H9 (cell line): ENCODE results near the gene PCDHGB4. TPM values are rescaled to one million over a fixed set of nuclear protein-coding genes. Genes with fewer than 3 reads are reported as not detected.

ENCODE experiments used
- DNase-seq: peaks from one replicate; pipeline ENCODE4 v3.0.0-alpha.2; 2017
- H2AFZ ChIP-seq: one replicate; pipeline ENCODE4 v1.6.1; 2013; ENCODE audit warnings: mild to moderate bottlenecking, low read length, control low read depth, moderate library complexity
- H2AK5ac ChIP-seq: 2 replicates; pipeline ENCODE4 v1.6.1; 2013; ENCODE audit warnings: low read length, control low read depth, mixed read lengths; ENCODE audit not compliant: insufficient read length
- H2BK120ac ChIP-seq: one replicate; pipeline ENCODE4 v1.6.1; 2013; ENCODE audit warnings: low read depth, mild to moderate bottlenecking, low read length, control low read depth, inconsistent platforms; ENCODE audit not compliant: poor library complexity, severe bottlenecking
- H2BK12ac ChIP-seq: 2 replicates; pipeline ENCODE4 v1.6.1; 2013; ENCODE audit warnings: low read length, control low read depth, mixed read lengths, low read depth; ENCODE audit not compliant: insufficient read length
- H2BK15ac ChIP-seq: 2 replicates; pipeline ENCODE4 v1.6.1; 2013; ENCODE audit warnings: low read depth, low read length, control low read depth
- H2BK20ac ChIP-seq: one replicate; pipeline ENCODE4 v1.6.1; 2013; ENCODE audit warnings: low read depth, mild to moderate bottlenecking, low read length, control low read depth, inconsistent platforms; ENCODE audit not compliant: poor library complexity, severe bottlenecking
- H2BK5ac ChIP-seq: 2 replicates; pipeline ENCODE4 v1.6.1; 2013; ENCODE audit warnings: low read length, control low read depth, mixed read lengths; ENCODE audit not compliant: insufficient read length
- H3K14ac ChIP-seq: 2 replicates; pipeline ENCODE4 v1.6.1; 2013; ENCODE audit warnings: low read length, control low read depth; ENCODE audit not compliant: insufficient read depth
- H3K18ac ChIP-seq: 2 replicates; pipeline ENCODE4 v1.6.1; 2013; ENCODE audit warnings: low read depth, mild to moderate bottlenecking, mixed read lengths, low read length, control low read depth; ENCODE audit not compliant: insufficient read length
- H3K23ac ChIP-seq: 2 replicates; pipeline ENCODE4 v1.6.1; 2013; ENCODE audit warnings: low read length, control low read depth, mixed read lengths, low read depth; ENCODE audit not compliant: insufficient read length
- H3K23me2 ChIP-seq: 2 replicates; pipeline ENCODE4 v1.6.1; 2013; ENCODE audit warnings: low read depth, mild to moderate bottlenecking, mixed read lengths, low read length, control low read depth; ENCODE audit not compliant: insufficient read length, poor library complexity, severe bottlenecking
- H3K27ac ChIP-seq: 2 replicates; pipeline ENCODE4 v1.5.1; 2013; ENCODE audit warnings: low read length, control low read depth, mixed read lengths, low read depth; ENCODE audit not compliant: insufficient read length
- H3K27me3 ChIP-seq: 2 replicates; pipeline ENCODE4 v1.6.1; 2013; ENCODE audit warnings: low read length, control low read depth, inconsistent platforms; ENCODE audit not compliant: insufficient read depth
- H3K4ac ChIP-seq: 2 replicates; pipeline ENCODE4 v1.6.1; 2013; ENCODE audit warnings: low read depth, mild to moderate bottlenecking, control low read depth, inconsistent platforms, low read length, moderate library complexity
- H3K4me1 ChIP-seq: 2 replicates; pipeline ENCODE4 v1.6.1; 2013; ENCODE audit warnings: low read length, control low read depth, inconsistent platforms; ENCODE audit not compliant: insufficient read depth
- H3K4me2 ChIP-seq: 2 replicates; pipeline ENCODE4 v1.6.1; 2013; ENCODE audit warnings: low read length, control low read depth, mixed read lengths; ENCODE audit not compliant: insufficient read length, insufficient read depth
- H3K56ac ChIP-seq: 2 replicates; pipeline ENCODE4 v1.6.1; 2013; ENCODE audit warnings: low read depth, mild to moderate bottlenecking, mixed read lengths, low read length, control low read depth; ENCODE audit not compliant: insufficient read length
- H3K79me1 ChIP-seq: 2 replicates; pipeline ENCODE4 v1.6.1; 2013; ENCODE audit warnings: low read depth, mild to moderate bottlenecking, moderate library complexity, low read length, control low read depth, inconsistent platforms; ENCODE audit not compliant: insufficient read depth, poor library complexity, severe bottlenecking
- H3K79me2 ChIP-seq: 2 replicates; pipeline ENCODE4 v1.6.1; 2013; ENCODE audit warnings: low read length, control low read depth, inconsistent platforms; ENCODE audit not compliant: insufficient read depth
- H3K9ac ChIP-seq: 2 replicates; pipeline ENCODE4 v1.6.1; 2013; ENCODE audit warnings: low read length, control low read depth, mixed read lengths; ENCODE audit not compliant: insufficient read length; ENCODE audit errors: extremely low read depth
- H3K9me3 ChIP-seq: one replicate; pipeline ENCODE4 v1.6.1; 2013; ENCODE audit warnings: low read depth, low read length, inconsistent platforms; ENCODE audit not compliant: control insufficient read depth
- H3T11ph ChIP-seq: one replicate; pipeline ENCODE4 v1.6.1; 2013; ENCODE audit warnings: mild to moderate bottlenecking, low read length, control low read depth, inconsistent platforms
- H4K20me1 ChIP-seq: one replicate; pipeline ENCODE4 v1.6.1; 2013; ENCODE audit not compliant: control insufficient read depth, insufficient read length, insufficient read depth
- H4K5ac ChIP-seq: 2 replicates; pipeline ENCODE4 v1.6.1; 2013; ENCODE audit warnings: low read depth, mild to moderate bottlenecking, mixed read lengths, low read length, control low read depth; ENCODE audit not compliant: insufficient read length
- H4K8ac ChIP-seq: replicated peaks from 2 replicates; pipeline ENCODE4 v1.6.1; 2013; ENCODE audit warnings: low read length, control low read depth, mixed read lengths, low read depth; ENCODE audit not compliant: insufficient read length
- H4K91ac ChIP-seq: 2 replicates; pipeline ENCODE4 v1.6.1; 2013; ENCODE audit warnings: low read depth, mild to moderate bottlenecking, moderate library complexity, mixed read lengths, low read length, control low read depth; ENCODE audit not compliant: insufficient read length
- H3K27ac Mint-ChIP-seq, 3 experiments: 2 replicates in 2 of 3; 3 replicates in 1 of 3; pipeline ENCODE4 v1.8.0; 2020 to 2021; ENCODE audit warnings: mixed read lengths in 3 of 3, mild to moderate bottlenecking in 1 of 3, moderate library complexity in 1 of 3
- H3K27me3 Mint-ChIP-seq: 2 replicates; pipeline ENCODE4 v1.8.0; 2021; ENCODE audit warnings: low read depth, mild to moderate bottlenecking, moderate library complexity, mixed read lengths
- H3K36me3 Mint-ChIP-seq, 3 experiments: 2 replicates in 2 of 3; 3 replicates in 1 of 3; pipeline ENCODE4 v1.8.0; 2020 to 2021; ENCODE audit warnings: low read depth in 3 of 3, mixed read lengths in 3 of 3; ENCODE audit not compliant: insufficient read depth in 1 of 3
- H3K4me1 Mint-ChIP-seq, 2 experiments: 2 replicates each; pipeline ENCODE4 v1.8.0; 2020; ENCODE audit warnings: mixed read lengths in 2 of 2
- H3K4me3 Mint-ChIP-seq, 2 experiments: 2 replicates in 1 of 2; 3 replicates in 1 of 2; pipeline ENCODE4 v1.8.0; 2020 to 2021; ENCODE audit warnings: mild to moderate bottlenecking in 2 of 2, mixed read lengths in 2 of 2, moderate library complexity in 1 of 2
- H3K9me3 Mint-ChIP-seq, 2 experiments: 2 replicates in 1 of 2; 3 replicates in 1 of 2; pipeline ENCODE4 v1.8.0; 2020; ENCODE audit warnings: mild to moderate bottlenecking in 2 of 2, mixed read lengths in 2 of 2, moderate library complexity in 1 of 2
- WGBS: extraction: QIAGEN DNeasy Blood & Tissue Kit; methylation state at CpG from one replicate; pipeline ENCODE4 v1.1.7; 2013; ENCODE audit warnings: missing lambda C conversion rate, low lambda C conversion rate, mixed read lengths; ENCODE audit not compliant: insufficient read length; ENCODE audit errors: extremely low coverage; 5-methylcytosine and 5-hydroxymethylcytosine counted together
- total RNA-seq: library from RNA; stranded (reverse); gene quantifications from 2 replicates; pipeline ENCODE4 v1.2.1, GENCODE V29; 2021
- TF ChIP-seq, protein P1 (sequence below): fragments of 200-600 bp; sonication (generic); conservative IDR thresholded peaks from 3 replicates; pipeline ENCODE4 v1.8.0; 2021; ENCODE audit warnings: antibody characterized with exemption, mild to moderate bottlenecking

Gene PCDHGB4
- total RNA-seq, 1 experiment from 2014 or later = 4.2 TPM

DNA sequence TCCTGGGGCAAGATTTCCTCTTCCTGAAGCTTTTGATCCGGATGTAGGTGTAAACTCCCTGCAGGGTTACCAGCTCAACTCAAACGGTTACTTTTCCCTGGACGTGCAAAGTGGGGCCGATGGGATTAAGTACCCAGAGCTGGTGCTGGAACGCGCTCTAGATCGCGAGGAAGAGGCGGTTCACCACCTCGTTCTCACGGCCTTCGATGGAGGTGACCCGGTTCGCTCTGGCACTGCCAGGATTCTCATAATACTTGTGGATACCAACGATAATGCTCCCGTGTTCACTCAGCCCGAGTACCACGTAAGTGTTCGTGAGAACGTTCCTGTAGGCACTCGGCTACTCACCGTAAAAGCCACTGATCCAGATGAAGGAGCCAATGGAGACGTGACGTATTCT lies 31.9 kb upstream of the PCDHGB4 start:
- Histone ChIP-seq H3K14ac (no peak overlapping the region), H3T11ph (no peak overlapping the region), H4K8ac (no peak overlapping the region), H2BK12ac (no peak overlapping the region), H2BK15ac (no peak overlapping the region), H3K56ac (no peak overlapping the region), H3K18ac (no peak overlapping the region), H4K5ac (no peak overlapping the region), H4K91ac (no peak overlapping the region), H3K4me1 (no peaks in the 10 kb centered on the region), H3K23me2 (no peaks in the 10 kb centered on the region), H3K79me1 (no peaks in the 10 kb centered on the region), H3K27ac (no peak overlapping the region), H3K9me3 (peaks cover 32% of the 10 kb centered on the region), H3K9ac (no peak overlapping the region), H2BK5ac (no peak overlapping the region), H2BK120ac (no peak overlapping the region), H4K20me1 (no peaks in the 10 kb centered on the region), H2AFZ (no peak overlapping the region), H2BK20ac (no peak overlapping the region), H3K4me2 (no peak overlapping the region), H3K27me3 (no peaks in the 10 kb centered on the region), H3K79me2 (no peaks in the 10 kb centered on the region), H3K4ac (no peak overlapping the region), H3K23ac (no peak overlapping the region), H2AK5ac (no peak overlapping the region)
- Mint-ChIP-seq H3K4me1 (peaks cover 2 to 3% of the 10 kb centered on the region in 2 experiments; a peak in 2 of 4 replicates), H3K27me3 (peaks cover 3% of the 10 kb centered on the region), H3K27ac (no peak overlapping the region), H3K36me3 (peaks cover 20 to 68% (median 50%) of the 10 kb centered on the region in 3 experiments), H3K9me3 (peaks cover 60 to 63% of the 10 kb centered on the region in 2 experiments), H3K4me3 (no peak overlapping the region)
- TF ChIP-seq, protein P1, sequence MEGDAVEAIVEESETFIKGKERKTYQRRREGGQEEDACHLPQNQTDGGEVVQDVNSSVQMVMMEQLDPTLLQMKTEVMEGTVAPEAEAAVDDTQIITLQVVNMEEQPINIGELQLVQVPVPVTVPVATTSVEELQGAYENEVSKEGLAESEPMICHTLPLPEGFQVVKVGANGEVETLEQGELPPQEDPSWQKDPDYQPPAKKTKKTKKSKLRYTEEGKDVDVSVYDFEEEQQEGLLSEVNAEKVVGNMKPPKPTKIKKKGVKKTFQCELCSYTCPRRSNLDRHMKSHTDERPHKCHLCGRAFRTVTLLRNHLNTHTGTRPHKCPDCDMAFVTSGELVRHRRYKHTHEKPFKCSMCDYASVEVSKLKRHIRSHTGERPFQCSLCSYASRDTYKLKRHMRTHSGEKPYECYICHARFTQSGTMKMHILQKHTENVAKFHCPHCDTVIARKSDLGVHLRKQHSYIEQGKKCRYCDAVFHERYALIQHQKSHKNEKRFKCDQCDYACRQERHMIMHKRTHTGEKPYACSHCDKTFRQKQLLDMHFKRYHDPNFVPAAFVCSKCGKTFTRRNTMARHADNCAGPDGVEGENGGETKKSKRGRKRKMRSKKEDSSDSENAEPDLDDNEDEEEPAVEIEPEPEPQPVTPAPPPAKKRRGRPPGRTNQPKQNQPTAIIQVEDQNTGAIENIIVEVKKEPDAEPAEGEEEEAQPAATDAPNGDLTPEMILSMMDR = no peak
- no CpG with 5 or more reads among the region's 24 CpGs for WGBS
- DNase-seq = no peak
